Measurements from ENCODE around the gene TXNDC16.

DNA sequence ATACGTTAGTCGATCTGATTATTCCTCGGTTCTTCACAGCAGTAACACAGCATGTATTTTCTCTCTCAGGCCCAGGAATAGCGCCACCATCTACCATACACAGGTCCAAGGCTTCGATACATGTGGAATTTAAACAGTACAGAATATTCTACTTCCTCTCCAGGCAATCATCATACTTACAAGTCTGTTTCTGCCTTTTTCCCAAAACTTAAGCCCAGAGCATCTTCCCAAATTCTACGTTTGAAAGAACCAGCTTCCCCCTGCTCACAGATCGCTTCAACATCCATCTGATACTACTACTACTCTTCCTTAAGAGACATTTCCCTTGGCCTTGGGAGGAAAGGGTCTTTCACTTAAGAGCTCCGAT is 626 bp downstream of the TXNDC16 start:
- TF ChIP-seq ARID2 (IDR thresholded peaks at IDR 0.05), result no peak
- TF ChIP-seq, protein P1, sequence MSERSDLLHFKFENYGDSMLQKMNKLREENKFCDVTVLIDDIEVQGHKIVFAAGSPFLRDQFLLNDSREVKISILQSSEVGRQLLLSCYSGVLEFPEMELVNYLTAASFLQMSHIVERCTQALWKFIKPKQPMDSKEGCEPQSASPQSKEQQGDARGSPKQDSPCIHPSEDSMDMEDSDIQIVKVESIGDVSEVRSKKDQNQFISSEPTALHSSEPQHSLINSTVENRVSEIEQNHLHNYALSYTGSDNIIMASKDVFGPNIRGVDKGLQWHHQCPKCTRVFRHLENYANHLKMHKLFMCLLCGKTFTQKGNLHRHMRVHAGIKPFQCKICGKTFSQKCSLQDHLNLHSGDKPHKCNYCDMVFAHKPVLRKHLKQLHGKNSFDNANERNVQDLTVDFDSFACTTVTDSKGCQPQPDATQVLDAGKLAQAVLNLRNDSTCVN (CRISPR knock-in tag; IDR thresholded peaks at IDR 0.05), result no peak

All from K562 (cell line).